ENCODE data around the gene SNX5.

DNA sequence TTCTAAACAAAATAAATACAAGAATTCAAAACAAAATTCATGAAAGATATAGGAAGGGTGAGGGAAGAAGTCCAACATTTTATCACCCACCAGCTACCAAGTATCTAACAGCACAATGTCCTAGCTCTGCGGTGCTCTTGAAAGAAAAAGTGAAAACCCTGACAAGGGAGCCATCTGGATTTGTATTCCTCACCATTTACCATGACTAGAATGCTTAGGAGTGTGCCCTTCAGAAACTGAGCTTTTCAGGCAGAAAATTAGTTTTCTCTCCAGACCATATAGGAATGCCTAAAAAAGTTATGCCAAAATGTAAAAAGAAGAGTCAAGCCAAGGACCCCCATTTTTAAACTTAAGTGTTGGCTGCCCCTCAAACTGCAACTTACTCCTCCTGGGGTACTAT is 4.5 kb downstream of the SNX5 start:
- TF ChIP-seq CTCF (IDR thresholded peaks at IDR 0.05): no peak
- no peak for TF ChIP-seq POLR2A (IDR thresholded peaks at IDR 0.05; ENCODE audit: low read depth)
